GM12874 (cell line): ENCODE data around the gene NACC2.

Experiments used
- TF ChIP-seq, protein P1 (sequence below): IDR thresholded peaks from 2 replicates; pipeline ENCODE4 v1.5.1; 2011; ENCODE audit warnings: low read depth, mild to moderate bottlenecking, control low read depth, low read length, moderate library complexity; ENCODE audit not compliant: insufficient read depth

The NACC2 gene

DNA sequence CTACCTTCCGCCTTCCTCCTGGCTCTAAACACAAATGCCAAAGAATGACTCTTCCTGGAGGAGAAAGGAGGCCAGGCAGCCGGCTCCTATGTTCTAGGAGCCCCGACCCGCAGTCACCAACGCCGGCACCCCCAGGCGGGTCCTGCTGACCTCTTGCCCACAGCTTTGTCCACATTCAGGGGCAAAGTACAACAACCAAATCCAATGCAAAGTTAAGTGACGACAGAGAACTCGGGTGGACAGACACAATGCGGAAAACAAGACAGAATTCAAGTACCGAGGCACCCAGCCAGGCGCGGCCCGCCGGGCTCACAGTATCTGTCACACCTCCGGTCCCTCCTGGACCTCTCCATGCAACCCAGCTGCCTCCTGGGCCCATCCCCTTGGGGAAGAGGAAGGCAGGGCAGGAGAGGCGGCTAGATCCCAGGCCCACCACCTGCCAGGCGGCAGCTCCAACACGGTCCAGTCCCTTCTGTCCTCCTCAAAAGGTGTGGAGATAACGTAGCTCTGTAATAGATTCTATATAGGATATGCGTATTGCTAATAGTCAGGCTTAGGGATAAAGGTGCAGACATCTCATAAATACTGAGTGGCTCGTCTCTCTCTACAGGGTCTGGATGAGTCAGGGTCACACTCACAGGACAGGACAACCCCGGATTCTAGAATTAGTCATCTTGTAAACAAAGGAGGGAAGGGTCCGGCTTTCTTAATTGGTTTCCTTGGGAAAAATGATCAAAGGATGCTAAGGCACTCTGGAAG lies 87.0 kb downstream of the NACC2 start:
- TF ChIP-seq, protein P1, sequence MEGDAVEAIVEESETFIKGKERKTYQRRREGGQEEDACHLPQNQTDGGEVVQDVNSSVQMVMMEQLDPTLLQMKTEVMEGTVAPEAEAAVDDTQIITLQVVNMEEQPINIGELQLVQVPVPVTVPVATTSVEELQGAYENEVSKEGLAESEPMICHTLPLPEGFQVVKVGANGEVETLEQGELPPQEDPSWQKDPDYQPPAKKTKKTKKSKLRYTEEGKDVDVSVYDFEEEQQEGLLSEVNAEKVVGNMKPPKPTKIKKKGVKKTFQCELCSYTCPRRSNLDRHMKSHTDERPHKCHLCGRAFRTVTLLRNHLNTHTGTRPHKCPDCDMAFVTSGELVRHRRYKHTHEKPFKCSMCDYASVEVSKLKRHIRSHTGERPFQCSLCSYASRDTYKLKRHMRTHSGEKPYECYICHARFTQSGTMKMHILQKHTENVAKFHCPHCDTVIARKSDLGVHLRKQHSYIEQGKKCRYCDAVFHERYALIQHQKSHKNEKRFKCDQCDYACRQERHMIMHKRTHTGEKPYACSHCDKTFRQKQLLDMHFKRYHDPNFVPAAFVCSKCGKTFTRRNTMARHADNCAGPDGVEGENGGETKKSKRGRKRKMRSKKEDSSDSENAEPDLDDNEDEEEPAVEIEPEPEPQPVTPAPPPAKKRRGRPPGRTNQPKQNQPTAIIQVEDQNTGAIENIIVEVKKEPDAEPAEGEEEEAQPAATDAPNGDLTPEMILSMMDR, result no peak

DNA sequence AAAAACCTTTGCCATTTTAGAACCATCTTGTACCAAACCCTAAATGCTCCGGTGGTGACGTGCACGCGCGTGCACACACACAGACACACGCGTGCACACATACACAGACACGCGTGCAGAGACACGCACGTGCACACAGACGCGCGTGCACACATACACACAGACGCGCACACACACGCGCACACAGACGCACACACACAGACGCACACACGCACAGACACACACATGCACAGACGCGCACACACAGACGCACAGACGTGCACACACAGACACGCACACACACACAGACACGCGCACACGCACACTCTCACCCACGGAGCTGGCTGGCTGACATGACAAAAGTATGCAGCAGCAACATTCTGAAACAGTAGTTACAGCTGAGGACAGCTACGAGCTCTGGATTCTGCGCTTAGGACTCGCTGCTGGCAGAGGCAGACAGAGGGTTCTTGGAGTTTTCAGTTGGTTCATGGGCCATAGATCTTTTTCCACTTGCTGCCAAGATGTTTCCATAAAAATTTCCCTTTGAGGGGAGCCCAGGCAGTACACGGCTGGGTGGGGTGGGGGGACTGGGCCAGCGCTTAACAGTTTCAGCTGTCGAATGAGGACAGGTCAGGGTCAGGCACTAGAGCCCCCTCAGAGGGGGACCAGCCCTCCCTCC lies 87.7 kb downstream of the NACC2 start:
- TF ChIP-seq, protein P1, result no peak

DNA sequence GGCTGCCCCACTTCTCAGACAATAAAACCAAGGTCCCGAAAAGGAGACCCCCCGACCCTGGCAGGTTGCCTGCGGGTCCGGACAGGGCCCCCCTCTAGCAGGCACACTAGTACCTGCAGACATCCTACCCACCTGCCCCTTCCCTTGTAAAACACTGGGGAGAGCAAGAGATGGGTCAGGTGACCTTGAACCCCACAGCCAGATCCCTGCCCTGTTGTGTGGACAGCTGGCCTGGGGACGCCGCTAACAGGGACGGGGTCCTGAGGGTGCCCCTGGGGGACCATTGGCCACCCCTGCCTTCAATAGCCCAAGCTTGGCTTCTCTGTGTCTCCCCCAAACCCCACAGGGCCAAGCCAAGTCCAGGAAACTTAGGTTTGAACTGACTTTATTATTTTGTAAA lies 88.9 kb downstream of the NACC2 start:
- TF ChIP-seq, protein P1, result no peak

DNA sequence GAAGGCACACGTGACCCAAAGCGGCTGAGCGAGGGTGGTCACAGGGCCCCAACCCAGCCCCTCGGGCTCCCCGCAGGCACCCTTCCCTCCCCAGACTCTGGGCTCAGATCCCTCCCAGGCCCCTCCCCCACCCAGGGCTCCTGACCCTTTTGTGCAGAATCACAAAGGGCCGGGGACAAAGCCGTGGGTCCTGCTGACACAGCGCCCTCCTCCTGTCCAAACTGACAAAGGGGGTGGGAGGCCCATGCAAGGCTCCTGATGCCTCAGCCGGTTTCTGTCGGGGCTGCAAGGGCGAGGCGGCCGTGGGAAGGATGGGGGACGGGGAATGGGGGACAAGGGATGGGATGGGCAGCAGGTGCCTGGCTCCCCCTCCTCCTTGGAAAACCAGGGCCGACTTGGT lies 90.4 kb downstream of the NACC2 start:
- TF ChIP-seq, protein P1, result no peak

DNA sequence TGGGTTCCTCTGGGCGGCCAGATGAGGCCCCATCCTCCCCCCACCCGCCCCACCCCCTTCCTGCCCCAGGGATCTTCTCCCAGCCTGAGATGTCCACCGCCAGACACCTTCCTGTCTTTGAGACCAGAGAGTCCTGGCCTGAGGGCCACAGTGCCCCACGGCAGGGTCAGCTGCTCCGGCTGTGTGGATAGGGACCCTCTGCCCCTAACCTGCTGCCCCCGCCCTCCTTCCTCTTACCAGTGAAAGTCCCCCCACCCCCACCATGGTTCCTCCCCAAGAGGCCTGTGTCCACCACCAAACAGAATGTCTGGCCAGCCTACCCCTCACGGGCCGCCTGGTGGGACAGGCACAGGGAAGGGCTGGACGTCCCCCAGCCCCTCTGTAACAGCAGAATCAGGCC lies 90.9 kb downstream of the NACC2 start:
- TF ChIP-seq, protein P1, result no peak

DNA sequence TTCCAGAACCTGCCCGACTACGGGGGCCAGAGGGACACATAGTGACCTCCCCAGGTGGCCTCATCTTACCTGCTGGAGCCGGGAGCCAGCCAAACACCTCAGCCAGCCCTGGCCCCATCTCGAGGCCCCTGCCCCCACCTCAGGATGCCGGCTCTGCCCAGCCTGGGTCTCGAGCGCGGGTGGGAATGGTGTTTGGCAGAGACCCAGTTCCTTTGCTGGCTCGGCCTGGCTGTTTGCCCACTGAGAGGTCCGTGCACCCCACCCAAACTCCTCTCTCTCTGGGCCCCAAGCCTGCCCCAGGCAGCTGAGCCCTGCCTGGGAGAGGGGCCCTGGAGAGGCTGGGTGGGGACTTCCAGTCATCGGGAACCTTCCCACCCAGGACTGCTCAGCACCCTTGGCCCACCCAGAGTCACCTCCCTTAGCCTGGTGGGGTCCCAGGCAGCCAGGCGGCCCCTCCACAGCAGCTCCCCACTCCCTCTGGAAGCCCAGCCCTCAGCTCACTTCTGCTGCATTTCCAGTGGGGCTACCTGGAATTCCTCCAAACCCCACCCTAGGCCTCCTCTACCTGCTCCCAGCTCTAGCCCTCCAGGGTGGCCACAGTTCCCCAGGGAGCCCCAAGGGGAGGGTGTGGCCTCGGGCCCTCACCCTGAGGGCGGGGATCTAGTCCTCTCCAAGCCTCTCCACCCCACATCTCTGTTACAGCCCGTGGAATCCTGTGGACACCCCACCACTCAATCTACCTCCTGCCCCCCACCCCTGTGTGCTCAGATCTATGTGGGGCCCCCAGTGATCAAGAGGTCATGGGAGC lies 91.5 kb downstream of the NACC2 start:
- TF ChIP-seq, protein P1, result no peak

DNA sequence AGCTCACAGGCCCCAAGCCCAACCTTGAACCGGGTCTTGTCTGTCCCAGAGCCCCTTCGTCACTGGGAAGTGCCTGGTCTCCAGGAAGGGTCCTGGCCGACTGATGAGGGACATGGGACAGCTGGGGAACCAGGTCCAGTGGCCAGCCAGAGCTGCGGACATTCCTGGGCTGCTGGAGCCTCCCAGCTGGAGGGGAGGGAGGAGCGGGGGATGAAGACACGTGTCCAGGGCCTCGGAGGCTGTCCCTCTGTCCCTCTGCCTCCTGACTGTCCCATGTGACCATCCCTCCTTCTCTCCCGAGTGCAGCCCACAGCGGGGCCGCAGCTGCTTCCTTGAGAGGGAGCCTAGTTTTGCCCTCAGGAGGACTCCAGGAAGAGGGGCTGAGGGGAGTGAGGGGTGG lies 92.2 kb downstream of the NACC2 start:
- TF ChIP-seq, protein P1, result no peak
